ENCODE data around the gene CERS2. TPM values are rescaled to one million over a fixed set of nuclear protein-coding genes. Genes with fewer than 3 reads are reported as not detected.

Gene CERS2
- total and polyA plus RNA-seq, 2 of the 13 experiments (the other 11 are each of a cell fraction or from before 2014, with no cell fraction given) = 269 to 298 TPM

DNA sequence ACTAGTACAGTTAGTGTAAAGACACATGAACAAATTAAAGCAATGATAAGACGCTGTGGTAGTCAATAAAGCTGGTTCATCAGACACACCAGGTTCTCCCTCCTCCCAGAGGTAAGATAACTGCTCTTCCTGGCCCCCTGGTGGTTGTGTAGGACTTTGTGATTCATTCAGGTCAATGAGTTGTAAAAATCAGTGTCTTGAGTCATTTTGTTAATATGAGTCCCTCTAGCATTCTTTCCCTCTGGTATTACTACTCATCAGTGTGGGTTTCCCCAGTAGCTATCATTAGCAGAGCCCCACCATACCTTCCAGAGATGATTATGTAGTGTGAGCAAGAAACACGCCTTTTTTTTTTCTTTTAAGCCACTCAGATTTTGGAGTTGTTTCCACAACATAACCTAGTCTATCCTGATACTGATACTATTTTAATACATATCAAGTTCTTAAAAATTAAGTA, 52.1 kb downstream of the CERS2 start (continued):
- TF ChIP-seq, protein P1, sequence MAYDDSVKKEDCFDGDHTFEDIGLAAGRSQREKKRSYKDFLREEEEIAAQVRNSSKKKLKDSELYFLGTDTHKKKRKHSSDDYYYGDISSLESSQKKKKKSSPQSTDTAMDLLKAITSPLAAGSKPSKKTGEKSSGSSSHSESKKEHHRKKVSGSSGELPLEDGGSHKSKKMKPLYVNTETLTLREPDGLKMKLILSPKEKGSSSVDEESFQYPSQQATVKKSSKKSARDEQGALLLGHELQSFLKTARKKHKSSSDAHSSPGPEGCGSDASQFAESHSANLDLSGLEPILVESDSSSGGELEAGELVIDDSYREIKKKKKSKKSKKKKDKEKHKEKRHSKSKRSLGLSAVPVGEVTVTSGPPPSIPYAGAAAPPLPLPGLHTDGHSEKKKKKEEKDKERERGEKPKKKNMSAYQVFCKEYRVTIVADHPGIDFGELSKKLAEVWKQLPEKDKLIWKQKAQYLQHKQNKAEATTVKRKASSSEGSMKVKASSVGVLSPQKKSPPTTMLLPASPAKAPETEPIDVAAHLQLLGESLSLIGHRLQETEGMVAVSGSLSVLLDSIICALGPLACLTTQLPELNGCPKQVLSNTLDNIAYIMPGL (CRISPR knock-in tag; IDR thresholded peaks at IDR 0.05; ENCODE audit: borderline replicate concordance in 1 of 2, low read depth in 1 of 2) = peak in 1 of 2 experiments; percentile 41; a peak in 2 of 4 replicates
- TF ChIP-seq GFI1 (CRISPR knock-in tag; IDR thresholded peaks at IDR 0.05; ENCODE audit: borderline replicate concordance) (peak; percentile 45; the same call in 1 of the 2 replicates), AFF4 (CRISPR knock-in tag; IDR thresholded peaks at IDR 0.05) (no peak), ZNF263 (CRISPR knock-in tag; IDR thresholded peaks at IDR 0.05) (peak; percentile 91), GABPB1 (CRISPR knock-in tag; IDR thresholded peaks at IDR 0.05) (no peak), GATAD2A (CRISPR knock-in tag; IDR thresholded peaks at IDR 0.05) (0 out of 2 replicates have a peak, but pooled peaks have one; percentile 21), ONECUT2 (CRISPR knock-in tag; IDR thresholded peaks at IDR 0.05) (0 out of 2 replicates have a peak, but pooled peaks have one; percentile 31), HDAC2 (CRISPR knock-in tag; IDR thresholded peaks at IDR 0.05) (no peak), RAD21 (CRISPR knock-in tag; IDR thresholded peaks at IDR 0.05) (peak; percentile 52; the same call in 1 of the 2 replicates), ZNF207 (IDR thresholded peaks at IDR 0.05; ENCODE audit: borderline replicate concordance) (no peak), CBX5 (CRISPR knock-in tag; IDR thresholded peaks at IDR 0.05; ENCODE audit: borderline replicate concordance) (no peak), MXD4 (CRISPR knock-in tag; IDR thresholded peaks at IDR 0.05) (peak; percentile 40; the same call in 1 of the 2 replicates), STAG1 (CRISPR knock-in tag; IDR thresholded peaks at IDR 0.05) (peak; percentile 72), KAT8 (CRISPR knock-in tag; IDR thresholded peaks at IDR 0.05) (0 out of 2 replicates have a peak, but pooled peaks have one; percentile 23)
- TF ChIP-seq, protein P2, sequence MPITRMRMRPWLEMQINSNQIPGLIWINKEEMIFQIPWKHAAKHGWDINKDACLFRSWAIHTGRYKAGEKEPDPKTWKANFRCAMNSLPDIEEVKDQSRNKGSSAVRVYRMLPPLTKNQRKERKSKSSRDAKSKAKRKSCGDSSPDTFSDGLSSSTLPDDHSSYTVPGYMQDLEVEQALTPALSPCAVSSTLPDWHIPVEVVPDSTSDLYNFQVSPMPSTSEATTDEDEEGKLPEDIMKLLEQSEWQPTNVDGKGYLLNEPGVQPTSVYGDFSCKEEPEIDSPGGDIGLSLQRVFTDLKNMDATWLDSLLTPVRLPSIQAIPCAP (CRISPR knock-in tag; IDR thresholded peaks at IDR 0.05; ENCODE audit: low read depth) = no peak
- TF ChIP-seq, protein P3, sequence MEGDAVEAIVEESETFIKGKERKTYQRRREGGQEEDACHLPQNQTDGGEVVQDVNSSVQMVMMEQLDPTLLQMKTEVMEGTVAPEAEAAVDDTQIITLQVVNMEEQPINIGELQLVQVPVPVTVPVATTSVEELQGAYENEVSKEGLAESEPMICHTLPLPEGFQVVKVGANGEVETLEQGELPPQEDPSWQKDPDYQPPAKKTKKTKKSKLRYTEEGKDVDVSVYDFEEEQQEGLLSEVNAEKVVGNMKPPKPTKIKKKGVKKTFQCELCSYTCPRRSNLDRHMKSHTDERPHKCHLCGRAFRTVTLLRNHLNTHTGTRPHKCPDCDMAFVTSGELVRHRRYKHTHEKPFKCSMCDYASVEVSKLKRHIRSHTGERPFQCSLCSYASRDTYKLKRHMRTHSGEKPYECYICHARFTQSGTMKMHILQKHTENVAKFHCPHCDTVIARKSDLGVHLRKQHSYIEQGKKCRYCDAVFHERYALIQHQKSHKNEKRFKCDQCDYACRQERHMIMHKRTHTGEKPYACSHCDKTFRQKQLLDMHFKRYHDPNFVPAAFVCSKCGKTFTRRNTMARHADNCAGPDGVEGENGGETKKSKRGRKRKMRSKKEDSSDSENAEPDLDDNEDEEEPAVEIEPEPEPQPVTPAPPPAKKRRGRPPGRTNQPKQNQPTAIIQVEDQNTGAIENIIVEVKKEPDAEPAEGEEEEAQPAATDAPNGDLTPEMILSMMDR (CRISPR knock-in tag; IDR thresholded peaks at IDR 0.05) = peak; percentile 80
- TF ChIP-seq, protein P4, sequence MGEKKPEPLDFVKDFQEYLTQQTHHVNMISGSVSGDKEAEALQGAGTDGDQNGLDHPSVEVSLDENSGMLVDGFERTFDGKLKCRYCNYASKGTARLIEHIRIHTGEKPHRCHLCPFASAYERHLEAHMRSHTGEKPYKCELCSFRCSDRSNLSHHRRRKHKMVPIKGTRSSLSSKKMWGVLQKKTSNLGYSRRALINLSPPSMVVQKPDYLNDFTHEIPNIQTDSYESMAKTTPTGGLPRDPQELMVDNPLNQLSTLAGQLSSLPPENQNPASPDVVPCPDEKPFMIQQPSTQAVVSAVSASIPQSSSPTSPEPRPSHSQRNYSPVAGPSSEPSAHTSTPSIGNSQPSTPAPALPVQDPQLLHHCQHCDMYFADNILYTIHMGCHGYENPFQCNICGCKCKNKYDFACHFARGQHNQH (CRISPR knock-in tag; IDR thresholded peaks at IDR 0.05) = no peak
- TF ChIP-seq, protein P5, sequence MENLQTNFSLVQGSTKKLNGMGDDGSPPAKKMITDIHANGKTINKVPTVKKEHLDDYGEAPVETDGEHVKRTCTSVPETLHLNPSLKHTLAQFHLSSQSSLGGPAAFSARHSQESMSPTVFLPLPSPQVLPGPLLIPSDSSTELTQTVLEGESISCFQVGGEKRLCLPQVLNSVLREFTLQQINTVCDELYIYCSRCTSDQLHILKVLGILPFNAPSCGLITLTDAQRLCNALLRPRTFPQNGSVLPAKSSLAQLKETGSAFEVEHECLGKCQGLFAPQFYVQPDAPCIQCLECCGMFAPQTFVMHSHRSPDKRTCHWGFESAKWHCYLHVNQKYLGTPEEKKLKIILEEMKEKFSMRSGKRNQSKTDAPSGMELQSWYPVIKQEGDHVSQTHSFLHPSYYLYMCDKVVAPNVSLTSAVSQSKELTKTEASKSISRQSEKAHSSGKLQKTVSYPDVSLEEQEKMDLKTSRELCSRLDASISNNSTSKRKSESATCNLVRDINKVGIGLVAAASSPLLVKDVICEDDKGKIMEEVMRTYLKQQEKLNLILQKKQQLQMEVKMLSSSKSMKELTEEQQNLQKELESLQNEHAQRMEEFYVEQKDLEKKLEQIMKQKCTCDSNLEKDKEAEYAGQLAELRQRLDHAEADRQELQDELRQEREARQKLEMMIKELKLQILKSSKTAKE (CRISPR knock-in tag; IDR thresholded peaks at IDR 0.05; ENCODE audit: borderline replicate concordance) = no peak
